ENCODE measurements around the gene NEUROD1. TPM values are rescaled to one million over a fixed set of nuclear protein-coding genes. Genes with fewer than 3 reads are reported as not detected.
A peak's percentile ranks its signal among the peaks of the same experiment; 100 is the strongest.

Gene NEUROD1
- total and polyA plus RNA-seq, 11 donors: not detected

DNA sequence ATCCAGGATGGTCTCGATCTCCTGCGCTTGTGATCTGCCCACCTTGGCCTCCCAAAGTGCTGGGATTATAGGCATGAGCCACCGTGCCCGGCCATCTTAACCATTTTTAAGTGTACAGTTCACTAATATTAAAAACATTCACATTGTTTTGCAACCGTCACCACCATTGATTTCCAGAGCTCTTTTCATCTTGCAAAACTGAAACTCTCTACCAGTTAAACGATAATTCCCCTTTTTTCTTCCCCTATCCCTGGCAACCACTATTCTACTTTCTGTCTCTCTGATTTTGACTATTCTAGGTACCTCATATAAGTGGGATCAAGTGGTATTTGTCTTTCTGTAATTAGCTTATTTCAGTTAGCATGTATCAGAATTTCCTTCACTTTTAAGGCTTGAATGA is 16.8 kb upstream of the NEUROD1 start:
- Histone ChIP-seq H3K36me3 (no peaks in the 10 kb centered on the region), H3K27me3 (peaks cover 0 to 10% (median 0%) of the 10 kb centered on the region in 9 donors), H3K9me3 (peaks cover 0 to under 1% (median 0%) of the 10 kb centered on the region in 12 donors), H3K4me1 (peaks cover 0 to 5% (median 0%) of the 10 kb centered on the region in 12 donors), H3K27ac (peak overlapping the region in 1 of 12 donors; percentile 3), H3K4me3 (no peak overlapping the region)
- 83 to 92% (median 89%) methylated on average over 6 of the region's 6 CpGs for WGBS, 4 donors
- ATAC-seq (no peak), DNase-seq (no peak)
- intact Hi-C loops (cut with DNase I): loop anchor here in 1 of 10 donors (10.0 kb wide), 1 partner anchor 112 kb away; no protein-coding TSS in a partner anchor
- TF ChIP-seq, protein P1, sequence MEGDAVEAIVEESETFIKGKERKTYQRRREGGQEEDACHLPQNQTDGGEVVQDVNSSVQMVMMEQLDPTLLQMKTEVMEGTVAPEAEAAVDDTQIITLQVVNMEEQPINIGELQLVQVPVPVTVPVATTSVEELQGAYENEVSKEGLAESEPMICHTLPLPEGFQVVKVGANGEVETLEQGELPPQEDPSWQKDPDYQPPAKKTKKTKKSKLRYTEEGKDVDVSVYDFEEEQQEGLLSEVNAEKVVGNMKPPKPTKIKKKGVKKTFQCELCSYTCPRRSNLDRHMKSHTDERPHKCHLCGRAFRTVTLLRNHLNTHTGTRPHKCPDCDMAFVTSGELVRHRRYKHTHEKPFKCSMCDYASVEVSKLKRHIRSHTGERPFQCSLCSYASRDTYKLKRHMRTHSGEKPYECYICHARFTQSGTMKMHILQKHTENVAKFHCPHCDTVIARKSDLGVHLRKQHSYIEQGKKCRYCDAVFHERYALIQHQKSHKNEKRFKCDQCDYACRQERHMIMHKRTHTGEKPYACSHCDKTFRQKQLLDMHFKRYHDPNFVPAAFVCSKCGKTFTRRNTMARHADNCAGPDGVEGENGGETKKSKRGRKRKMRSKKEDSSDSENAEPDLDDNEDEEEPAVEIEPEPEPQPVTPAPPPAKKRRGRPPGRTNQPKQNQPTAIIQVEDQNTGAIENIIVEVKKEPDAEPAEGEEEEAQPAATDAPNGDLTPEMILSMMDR (IDR thresholded peaks at IDR 0.05): no peak
- TF ChIP-seq POLR2A (IDR thresholded peaks at IDR 0.05): no peak

DNA sequence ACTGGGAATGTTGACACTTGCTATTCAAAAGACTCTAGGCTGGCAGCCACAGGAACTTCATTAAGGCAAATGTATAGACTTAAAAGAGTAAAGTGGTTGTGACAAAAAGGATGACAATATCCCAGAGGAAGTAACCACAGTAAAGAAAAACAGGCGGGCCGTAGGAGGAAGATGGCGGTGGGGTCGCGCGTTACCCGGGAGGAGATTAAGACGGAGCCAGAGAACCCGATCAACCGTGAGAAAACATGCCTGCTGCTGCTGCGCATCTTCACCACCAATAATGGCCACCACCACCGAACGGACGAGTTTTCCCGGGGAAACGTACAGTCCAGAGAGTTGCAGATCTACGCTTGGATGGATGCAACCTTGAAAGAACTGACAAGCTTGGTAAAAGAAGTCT is 14.0 kb upstream of the NEUROD1 start:
- H3K4me3 ChIP-seq: no peak overlapping the region
- intact Hi-C loops (cut with DNase I): loop anchor here in 1 of 10 donors (10.0 kb wide), 1 partner anchor 109 kb away; no protein-coding TSS in a partner anchor
- H3K27me3 ChIP-seq: peaks cover 0 to 20% (median 2%) of the 10 kb centered on the region in 9 donors
- DNase-seq: no peak
- H3K27ac ChIP-seq: no peak overlapping the region
- no peaks in the 10 kb centered on the region for H3K36me3 ChIP-seq
- H3K9me3 ChIP-seq: no peaks in the 10 kb centered on the region
- 92 to 94% (median 93%) methylated on average over 17 of the region's 17 CpGs for WGBS, 4 donors
- TF ChIP-seq, protein P1 (IDR thresholded peaks at IDR 0.05): no peak
- no peak for TF ChIP-seq POLR2A (IDR thresholded peaks at IDR 0.05)
- ATAC-seq: no peak
- H3K4me1 ChIP-seq: peaks cover 0 to 5% (median 0%) of the 10 kb centered on the region in 12 donors

GRCh38 chr2:181690860-181691259 is 10.5 kb upstream of the NEUROD1 start:
- Histone ChIP-seq H3K36me3 (no peaks in the 10 kb centered on the region), H3K27ac (no peak overlapping the region), H3K27me3 (peaks cover 0 to 51% (median 14%) of the 10 kb centered on the region in 9 donors), H3K9me3 (no peaks in the 10 kb centered on the region), H3K4me1 (no peaks in the 10 kb centered on the region), H3K4me3 (no peak overlapping the region)
- 72 to 85% (median 75%) methylated on average over 2 of the region's 2 CpGs for WGBS, 4 donors
- no peak for DNase-seq
- TF ChIP-seq, protein P1 (IDR thresholded peaks at IDR 0.05): no peak
- no peak for TF ChIP-seq POLR2A (IDR thresholded peaks at IDR 0.05)
- no peak for ATAC-seq
- intact Hi-C loops (cut with DNase I): loop anchor here in 1 of 10 donors (10.0 kb wide), 1 partner anchor 106 kb away; no protein-coding TSS in a partner anchor

DNA sequence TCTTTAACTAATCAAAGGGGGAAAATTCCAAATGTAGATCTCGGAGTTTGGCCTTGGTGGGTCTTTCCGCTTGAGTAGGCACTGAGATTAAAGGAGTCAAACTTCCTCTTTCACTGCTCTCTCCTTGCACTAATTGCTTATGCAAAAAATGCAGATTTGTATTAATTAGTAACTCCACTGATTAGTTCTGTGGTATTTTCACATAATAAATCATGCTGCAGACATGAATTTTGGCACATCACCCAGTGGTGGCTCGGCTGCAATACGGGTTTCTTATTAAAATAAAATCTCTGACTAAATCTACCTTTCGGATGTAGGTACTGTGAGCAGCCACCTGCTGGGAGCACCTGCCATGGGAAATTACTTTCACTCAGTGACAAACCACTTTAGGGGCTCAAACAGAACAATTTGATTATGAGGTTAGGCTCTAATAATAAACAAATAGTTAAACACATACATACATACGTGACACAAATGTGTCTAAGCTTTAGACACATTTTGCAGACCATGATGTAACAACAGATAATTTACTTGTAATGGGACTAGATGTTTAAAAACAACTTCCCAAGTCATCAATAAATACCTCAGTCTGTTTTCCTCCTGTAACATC is 6.4 kb upstream of the NEUROD1 start:
- no peaks in the 10 kb centered on the region for H3K9me3 ChIP-seq
- WGBS, 4 donors: 40 to 57% (median 54%) methylated on average over 6 of the region's 6 CpGs
- no peak overlapping the region for H3K27ac ChIP-seq
- TF ChIP-seq, protein P1 (IDR thresholded peaks at IDR 0.05): no peak
- TF ChIP-seq POLR2A (IDR thresholded peaks at IDR 0.05): no peak
- ATAC-seq (no peak), DNase-seq (no peak)
- H3K27me3 ChIP-seq: peaks cover 23 to 93% (median 51%) of the 10 kb centered on the region in 9 donors
- no peaks in the 10 kb centered on the region for H3K36me3 ChIP-seq
- H3K4me1 ChIP-seq: peaks cover 0 to 26% (median 5%) of the 10 kb centered on the region in 12 donors
- intact Hi-C loops (cut with DNase I): no loop called here
- H3K4me3 ChIP-seq: no peak overlapping the region

Data from heart left ventricle (tissue), 16 donors.